SH-SY5Y (cell line): Measurements from ENCODE around the gene YWHAQ.

Experiments
- GATA2 ChIP-seq: IDR thresholded peaks from 2 replicates; pipeline ENCODE4 v1.6.1; 2011; ENCODE audit warnings: mild to moderate bottlenecking, low read depth, low read length
- GATA3 ChIP-seq: IDR thresholded peaks from 2 replicates; pipeline ENCODE4 v1.6.1; 2011; ENCODE audit warnings: low read depth, mild to moderate bottlenecking, low read length, moderate library complexity

GRCh38 chr2:9538000-9538507, 92.7 kb downstream of the YWHAQ start:
- TF ChIP-seq GATA3 (no peak), GATA2 (no peak)
